Transverse colon (tissue), 4 donors: ENCODE measurements around the gene SRGAP1. TPM values are rescaled to one million over a fixed set of nuclear protein-coding genes. Genes with fewer than 3 reads are reported as not detected.

Experiments used
- DNase-seq: peaks from one replicate; pipeline ENCODE4 v3.0.0-alpha.2; 2019
- H3K27ac ChIP-seq, 4 donors: fragments of 200-600 bp; sonication (generic); 2 replicates each; pipeline ENCODE4 v1.5.1; 2016 to 2018; ENCODE audit warnings: inconsistent platforms in 4 of 4
- H3K27me3 ChIP-seq: fragments of 200-600 bp; sonication (generic); 2 replicates; pipeline ENCODE4 v1.5.1; 2017; ENCODE audit warnings: inconsistent platforms
- H3K36me3 ChIP-seq, 4 donors: fragments of 200-600 bp; sonication (generic); 2 replicates each; pipeline ENCODE4 v1.5.1; 2017 to 2019; ENCODE audit warnings: inconsistent platforms in 4 of 4
- H3K4me1 ChIP-seq, 4 donors: fragments of 200-600 bp; sonication (generic); 2 replicates each; pipeline ENCODE4 v1.5.1; 2017 to 2020; ENCODE audit warnings: inconsistent platforms in 4 of 4
- H3K4me3 ChIP-seq, 4 donors: fragments of 200-600 bp; sonication (generic); 1 replicate in 1 of 4; 2 replicates in 3 of 4; pipeline versions ENCODE4 v1.5.1 to v1.6.1; 2017 to 2019; ENCODE audit warnings: inconsistent platforms in 4 of 4
- H3K9me3 ChIP-seq, 2 donors: fragments of 200-600 bp; sonication (generic); 2 replicates each; pipeline ENCODE4 v1.5.1; 2017 to 2019; ENCODE audit warnings: inconsistent platforms in 2 of 2
- EP300 ChIP-seq: sonication (generic); formaldehyde crosslinking; IDR thresholded peaks from one replicate; pipeline ENCODE4 v1.6.1; 2017; ENCODE audit warnings: antibody characterized with exemption, low read depth
- POLR2A ChIP-seq: fragments of 450-650 bp; IDR thresholded peaks from one replicate; pipeline ENCODE4 v1.6.1; 2016; ENCODE audit warnings: antibody characterized with exemption, mild to moderate bottlenecking, moderate library complexity
- POLR2AphosphoS5 ChIP-seq, 3 donors: sonication (generic); formaldehyde crosslinking; IDR thresholded peaks; one replicate each; pipeline ENCODE4 v1.6.1; 2016; ENCODE audit warnings: antibody characterized with exemption in 3 of 3
- WGBS, 2 donors: methylation state at CpG; one replicate each; pipeline ENCODE4 v1.1.5; 2018; ENCODE audit warnings: low coverage in 1 of 2; 5-methylcytosine and 5-hydroxymethylcytosine counted together
- in situ Hi-C, 4 donors: fragments of 200-750 bp; cut with MboI; loops; one replicate each; pipeline versions ENCODE4 v1.15.0 to v1.15.1; 2017; ENCODE audit warnings: low sequenced_read_pairs in 3 of 4, low pct_ligation_motif_present in 1 of 4, low pct_unique_long_range_greater_than_20kb in 1 of 4
- intact Hi-C: fragments of 100-400 bp; cut with DNase I; formaldehyde crosslinking; loops from one replicate; pipeline ENCODE4 v1.15.1; 2023; ENCODE audit warnings: low total_unique reads
- total RNA-seq, 4 donors: library from RNA; depleted of rRNA; stranded (reverse); fragments of >200 nt; gene quantifications; one replicate each; pipeline ENCODE4 v1.1.0, GENCODE V29; 2016
- TF ChIP-seq, protein P1 (sequence below), 5 experiments: fragments of 200-600 bp in 3 of 5; fragments of 450-650 bp in 2 of 5; sonication (generic) in 3 of 5; IDR thresholded peaks; 1 replicate in 2 of 5; 2 replicates in 3 of 5; pipeline ENCODE4 v1.5.1; 2016 to 2017; ENCODE audit warnings: antibody characterized with exemption in 5 of 5, inconsistent platforms in 3 of 5, mild to moderate bottlenecking in 2 of 5, moderate library complexity in 1 of 5

Gene SRGAP1
- total RNA-seq, 4 donors from 2014 or later = 16.0 to 720 (median 51.4) TPM

DNA sequence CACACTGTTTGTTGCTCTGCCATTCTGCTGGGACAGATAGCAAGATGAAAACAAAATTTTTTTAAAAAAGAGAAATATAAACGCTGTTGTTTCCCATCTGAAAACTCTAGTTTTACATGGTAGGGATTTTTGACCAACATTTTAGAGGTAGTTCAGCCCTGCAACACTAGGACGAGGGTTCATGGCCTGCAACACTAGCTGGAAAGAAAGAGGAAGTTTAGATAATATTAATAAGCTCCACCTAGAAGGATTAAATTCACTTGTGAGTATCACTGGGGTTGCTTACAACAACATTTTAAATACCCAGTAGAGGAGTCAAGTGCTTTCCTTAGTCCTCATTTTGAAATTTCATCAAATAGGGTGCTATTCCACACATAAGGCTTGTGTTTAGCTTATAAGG is 68.2 kb downstream of the SRGAP1 start:
- Histone ChIP-seq H3K4me3 (no peak overlapping the region), H3K4me1 (peaks cover 23 to 52% (median 33%) of the 10 kb centered on the region in 4 donors), H3K36me3 (no peaks in the 10 kb centered on the region), H3K27ac (no peak overlapping the region), H3K27me3 (no peaks in the 10 kb centered on the region), H3K9me3 (no peaks in the 10 kb centered on the region)
- DNase-seq = no peak
- in situ Hi-C loops (no loop called here), intact Hi-C loops (no loop called here)
- WGBS, 2 donors = 67 to 75% methylated on average over 2 of the region's 2 CpGs
- TF ChIP-seq, protein P1, sequence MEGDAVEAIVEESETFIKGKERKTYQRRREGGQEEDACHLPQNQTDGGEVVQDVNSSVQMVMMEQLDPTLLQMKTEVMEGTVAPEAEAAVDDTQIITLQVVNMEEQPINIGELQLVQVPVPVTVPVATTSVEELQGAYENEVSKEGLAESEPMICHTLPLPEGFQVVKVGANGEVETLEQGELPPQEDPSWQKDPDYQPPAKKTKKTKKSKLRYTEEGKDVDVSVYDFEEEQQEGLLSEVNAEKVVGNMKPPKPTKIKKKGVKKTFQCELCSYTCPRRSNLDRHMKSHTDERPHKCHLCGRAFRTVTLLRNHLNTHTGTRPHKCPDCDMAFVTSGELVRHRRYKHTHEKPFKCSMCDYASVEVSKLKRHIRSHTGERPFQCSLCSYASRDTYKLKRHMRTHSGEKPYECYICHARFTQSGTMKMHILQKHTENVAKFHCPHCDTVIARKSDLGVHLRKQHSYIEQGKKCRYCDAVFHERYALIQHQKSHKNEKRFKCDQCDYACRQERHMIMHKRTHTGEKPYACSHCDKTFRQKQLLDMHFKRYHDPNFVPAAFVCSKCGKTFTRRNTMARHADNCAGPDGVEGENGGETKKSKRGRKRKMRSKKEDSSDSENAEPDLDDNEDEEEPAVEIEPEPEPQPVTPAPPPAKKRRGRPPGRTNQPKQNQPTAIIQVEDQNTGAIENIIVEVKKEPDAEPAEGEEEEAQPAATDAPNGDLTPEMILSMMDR (IDR thresholded peaks at IDR 0.05) = no peak
- TF ChIP-seq POLR2AphosphoS5 (IDR thresholded peaks at IDR 0.05) = no peak
- TF ChIP-seq POLR2A = no peak
- no peak for TF ChIP-seq EP300

DNA sequence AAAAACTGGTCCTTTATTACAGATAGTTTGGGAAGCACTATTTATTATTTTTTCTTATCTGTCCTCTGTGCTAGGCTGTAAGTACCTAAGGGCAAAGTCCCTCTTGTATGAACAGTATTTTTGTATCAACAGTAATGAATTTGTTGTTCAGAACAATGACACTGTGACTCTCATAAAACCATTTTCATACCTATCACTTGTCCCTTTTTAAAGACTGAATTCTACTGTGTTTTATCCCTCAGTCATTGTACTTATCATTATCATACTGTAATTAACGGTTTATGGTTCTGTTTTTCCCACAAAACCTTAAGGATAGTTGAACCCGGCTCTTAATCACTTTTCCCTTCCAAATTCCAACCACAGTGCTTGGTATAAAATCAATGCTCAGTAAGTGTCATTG is 69.4 kb downstream of the SRGAP1 start:
- 43 to 79% methylated on average over 2 of the region's 2 CpGs for WGBS, 2 donors
- Histone ChIP-seq H3K4me3 (no peak overlapping the region), H3K36me3 (no peaks in the 10 kb centered on the region), H3K9me3 (no peaks in the 10 kb centered on the region), H3K27me3 (no peaks in the 10 kb centered on the region), H3K4me1 (peaks cover 24 to 62% (median 45%) of the 10 kb centered on the region in 4 donors), H3K27ac (no peak overlapping the region)
- intact Hi-C loops = no loop called here
- in situ Hi-C loops = no loop called here
- DNase-seq = no peak
- no peak for TF ChIP-seq POLR2A
- no peak for TF ChIP-seq POLR2AphosphoS5 (IDR thresholded peaks at IDR 0.05)
- TF ChIP-seq, protein P1 (IDR thresholded peaks at IDR 0.05) = no peak
- TF ChIP-seq EP300 = no peak

DNA sequence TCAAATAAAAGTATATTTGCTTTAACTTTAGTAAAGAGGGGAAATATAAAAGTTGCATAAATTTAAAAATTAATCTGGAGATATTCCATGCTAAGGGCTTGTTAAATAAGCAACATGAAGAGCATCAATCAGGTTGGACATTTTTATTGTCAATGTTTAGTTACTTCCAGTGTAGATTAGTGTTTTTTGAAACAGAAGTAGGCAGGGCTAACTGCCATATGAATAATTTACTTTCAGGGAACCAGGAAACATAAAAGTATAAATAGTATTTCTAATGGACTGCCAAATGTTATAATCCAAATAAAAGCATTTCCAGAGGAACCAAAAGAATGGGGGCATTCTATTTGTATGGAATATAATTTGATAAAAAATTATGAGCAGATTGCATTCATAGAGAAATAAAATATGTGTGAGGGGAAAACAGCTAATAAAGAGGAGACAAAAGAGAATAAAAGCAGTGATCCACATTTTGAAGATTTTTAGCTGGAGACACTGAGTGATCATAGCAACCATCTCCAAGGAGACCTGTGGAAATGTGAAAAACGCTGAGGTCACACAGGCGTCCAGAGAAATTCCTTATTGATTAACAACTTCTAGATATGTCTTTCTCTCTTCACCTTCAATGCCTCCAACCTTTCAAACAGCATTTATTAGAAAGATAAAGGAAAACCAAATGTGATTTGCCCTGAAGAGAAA is 70.8 kb downstream of the SRGAP1 start:
- 41 to 45% methylated on average over 2 of the region's 2 CpGs for WGBS, 2 donors
- peaks cover 24 to 66% (median 51%) of the 10 kb centered on the region in 4 donors for H3K4me1 ChIP-seq
- H3K36me3 ChIP-seq = no peaks in the 10 kb centered on the region
- H3K27ac ChIP-seq = peak overlapping the region in 1 of 4 donors; percentile 85
- intact Hi-C loops (no loop called here), in situ Hi-C loops (no loop called here)
- no peak for DNase-seq
- H3K9me3 ChIP-seq = no peaks in the 10 kb centered on the region
- H3K27me3 ChIP-seq = no peaks in the 10 kb centered on the region
- TF ChIP-seq POLR2A (no peak), EP300 (no peak), POLR2AphosphoS5 (IDR thresholded peaks at IDR 0.05) (no peak)
- TF ChIP-seq, protein P1 (IDR thresholded peaks at IDR 0.05) = no peak
- no peak overlapping the region for H3K4me3 ChIP-seq

DNA sequence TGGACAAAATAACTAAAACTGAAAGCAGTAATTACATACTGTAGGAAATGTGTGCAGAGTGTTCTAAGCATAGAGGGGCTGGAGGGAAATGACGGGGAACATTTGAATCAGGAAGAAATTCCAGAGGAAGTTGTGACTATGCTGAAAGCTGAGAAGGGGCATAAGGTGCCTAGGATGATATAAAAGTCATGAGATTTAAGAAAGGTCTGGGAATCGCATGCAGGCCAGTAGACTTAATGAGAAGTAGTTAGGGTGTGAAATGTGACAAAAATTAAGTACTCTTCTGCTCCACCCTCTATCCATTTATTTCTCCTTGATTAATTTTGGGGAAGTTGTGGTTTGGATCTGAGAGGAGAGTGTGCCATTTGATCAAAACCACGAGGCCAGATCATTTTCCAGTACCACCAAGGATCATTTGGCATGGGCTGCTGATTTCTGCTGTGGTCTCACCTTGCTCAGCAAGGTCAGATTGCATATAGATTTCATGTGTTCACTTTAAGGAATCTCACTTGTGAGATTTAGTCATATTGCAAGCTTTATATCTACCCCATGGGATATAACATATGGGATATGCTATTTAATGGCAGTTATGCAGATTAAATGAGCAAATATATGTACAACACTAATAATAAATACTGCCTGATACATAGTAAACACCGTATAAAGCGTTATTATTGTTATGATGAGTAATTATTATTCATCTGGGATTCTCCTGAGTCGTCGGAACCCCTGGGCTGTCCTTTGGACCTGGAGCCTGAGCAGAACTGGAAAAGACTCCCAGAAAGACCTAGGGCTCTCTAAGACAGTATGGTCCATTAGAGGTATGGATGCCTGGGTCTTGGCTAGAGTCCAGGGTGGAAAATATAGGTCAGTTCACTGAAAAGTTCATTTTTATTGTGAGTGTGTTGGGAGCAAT is 72.3 kb downstream of the SRGAP1 start:
- no peak for DNase-seq
- no peak overlapping the region for H3K4me3 ChIP-seq
- intact Hi-C loops (no loop called here), in situ Hi-C loops (no loop called here)
- WGBS, 2 donors = 73 to 79% methylated on average over 7 of the region's 7 CpGs
- H3K4me1 ChIP-seq = peaks cover 24 to 74% (median 51%) of the 10 kb centered on the region in 4 donors
- H3K27me3 ChIP-seq = no peaks in the 10 kb centered on the region
- H3K9me3 ChIP-seq = no peaks in the 10 kb centered on the region
- H3K36me3 ChIP-seq = no peaks in the 10 kb centered on the region
- H3K27ac ChIP-seq = peak overlapping the region; percentile 78 to 89 (median 86)
- TF ChIP-seq POLR2AphosphoS5 (IDR thresholded peaks at IDR 0.05) (no peak), POLR2A (no peak), EP300 (no peak)
- TF ChIP-seq, protein P1 (IDR thresholded peaks at IDR 0.05) = no peak
